Lower leg skin (tissue), 3 donors: ENCODE data around the gene SMOC2.

Experiments used
- CTCF ChIP-seq, 3 donors: fragments of 450-650 bp; IDR thresholded peaks; one replicate each; pipeline ENCODE4 v1.5.1; 2016; ENCODE audit warnings: antibody characterized with exemption in 3 of 3, mild to moderate bottlenecking in 3 of 3, moderate library complexity in 2 of 3
- POLR2A ChIP-seq, 2 donors: fragments of 450-650 bp; IDR thresholded peaks; one replicate each; pipeline ENCODE4 v1.6.1; 2016 to 2017; ENCODE audit warnings: antibody characterized with exemption in 2 of 2, mild to moderate bottlenecking in 1 of 2, moderate library complexity in 1 of 2

- no peak for TF ChIP-seq CTCF (IDR thresholded peaks at IDR 0.05)
- no peak for TF ChIP-seq POLR2A (IDR thresholded peaks at IDR 0.05)
Measured at GRCh38 chr6:168464546-168464945, 23.6 kb downstream of the SMOC2 start.
